ENCODE data around the gene SLC35B3.

Gene SLC35B3

GRCh38 chr6:8392569-8392968 is 42.8 kb downstream of the SLC35B3 start:
- in situ Hi-C loops (cut with MboI; ENCODE audit: low sequenced_read_pairs, unreplicated experiment) = no loop called here
- no peak for DNase-seq (ENCODE audit: low spot score)
- no peak for TF ChIP-seq CTCF (IDR thresholded peaks at IDR 0.05; ENCODE audit: borderline replicate concordance, control extremely low read depth, extremely low read depth, insufficient read depth, missing control alignments)

GRCh38 chr6:8391934-8392333 is 43.4 kb downstream of the SLC35B3 start:
- in situ Hi-C loops (cut with MboI; ENCODE audit: low sequenced_read_pairs, unreplicated experiment) = no loop called here
- DNase-seq (ENCODE audit: low spot score) = no peak
- no peak for TF ChIP-seq CTCF (IDR thresholded peaks at IDR 0.05; ENCODE audit: borderline replicate concordance, control extremely low read depth, extremely low read depth, insufficient read depth, missing control alignments)

DNA sequence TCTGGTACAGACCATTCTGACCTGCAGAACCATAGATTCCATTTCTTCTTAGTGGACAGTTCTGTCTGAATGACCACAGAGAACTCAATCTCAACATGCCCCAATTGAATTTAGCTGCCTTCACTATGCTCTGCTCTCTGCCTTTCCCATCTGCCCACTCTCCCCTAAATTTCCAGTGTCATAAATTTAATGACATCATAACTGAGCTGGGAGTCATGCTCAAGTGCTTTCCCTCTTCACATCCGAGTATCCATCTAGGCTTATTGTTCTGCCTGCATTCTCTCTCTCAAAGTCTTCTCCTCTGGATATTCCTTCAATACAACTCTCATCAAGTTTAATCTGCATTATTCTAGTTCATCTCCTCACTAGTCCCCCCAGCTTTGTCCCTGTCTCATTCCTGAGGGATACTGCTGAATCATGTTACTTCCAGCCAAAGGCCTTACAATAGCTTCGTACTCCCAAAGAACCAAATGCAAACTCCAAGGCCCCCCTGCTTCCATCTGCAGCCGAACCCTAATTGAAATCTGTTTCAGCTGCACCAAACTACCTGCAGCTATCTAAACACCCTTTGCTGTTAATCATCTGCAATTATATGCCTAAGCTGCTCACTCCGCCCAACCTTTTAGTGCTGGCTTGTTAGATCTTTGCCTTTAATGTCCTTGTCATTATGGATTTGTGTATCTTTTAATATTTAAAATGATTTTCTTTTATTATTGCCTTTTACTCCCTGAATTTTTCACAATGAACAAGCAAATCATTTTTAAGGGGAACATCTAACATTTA is 46.1 kb downstream of the SLC35B3 start:
- DNase-seq (ENCODE audit: low spot score) = no peak
- in situ Hi-C loops (cut with MboI; ENCODE audit: low sequenced_read_pairs, unreplicated experiment) = no loop called here
- TF ChIP-seq CTCF (IDR thresholded peaks at IDR 0.05; ENCODE audit: borderline replicate concordance, control extremely low read depth, extremely low read depth, insufficient read depth, missing control alignments) = no peak

DNA sequence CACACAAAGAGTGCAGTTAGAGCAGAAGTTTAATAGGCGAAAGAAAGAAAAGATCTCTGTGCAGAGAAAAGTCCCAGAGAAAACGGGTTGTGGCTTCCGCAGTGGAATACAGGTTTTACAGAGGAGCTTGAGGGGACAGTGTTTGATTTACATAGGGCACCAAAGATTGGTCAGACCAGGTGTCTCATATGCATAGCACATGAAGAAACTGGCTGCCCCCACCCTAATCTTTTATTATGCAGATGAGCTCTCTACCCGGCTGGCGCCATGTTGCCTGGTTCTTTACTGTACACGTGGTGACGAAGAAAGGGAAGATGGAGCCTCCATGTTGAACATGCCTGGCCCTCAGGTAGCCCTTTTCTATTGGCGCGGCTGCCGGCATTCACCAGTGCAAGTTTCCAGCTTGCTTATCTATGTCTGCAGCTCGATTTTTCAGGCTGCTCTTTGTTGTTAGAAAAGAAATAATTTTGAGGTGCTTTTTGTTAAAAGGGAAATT is 47.4 kb downstream of the SLC35B3 start:
- TF ChIP-seq CTCF (IDR thresholded peaks at IDR 0.05; ENCODE audit: borderline replicate concordance, control extremely low read depth, extremely low read depth, insufficient read depth, missing control alignments) = no peak
- in situ Hi-C loops (cut with MboI; ENCODE audit: low sequenced_read_pairs, unreplicated experiment) = no loop called here
- DNase-seq (ENCODE audit: low spot score) = no peak

GRCh38 chr6:8383584-8383983 is 51.8 kb downstream of the SLC35B3 start:
- no peak for DNase-seq (ENCODE audit: low spot score)
- no peak for TF ChIP-seq CTCF (IDR thresholded peaks at IDR 0.05; ENCODE audit: borderline replicate concordance, control extremely low read depth, extremely low read depth, insufficient read depth, missing control alignments)
- in situ Hi-C loops (cut with MboI; ENCODE audit: low sequenced_read_pairs, unreplicated experiment) = no loop called here

DNA sequence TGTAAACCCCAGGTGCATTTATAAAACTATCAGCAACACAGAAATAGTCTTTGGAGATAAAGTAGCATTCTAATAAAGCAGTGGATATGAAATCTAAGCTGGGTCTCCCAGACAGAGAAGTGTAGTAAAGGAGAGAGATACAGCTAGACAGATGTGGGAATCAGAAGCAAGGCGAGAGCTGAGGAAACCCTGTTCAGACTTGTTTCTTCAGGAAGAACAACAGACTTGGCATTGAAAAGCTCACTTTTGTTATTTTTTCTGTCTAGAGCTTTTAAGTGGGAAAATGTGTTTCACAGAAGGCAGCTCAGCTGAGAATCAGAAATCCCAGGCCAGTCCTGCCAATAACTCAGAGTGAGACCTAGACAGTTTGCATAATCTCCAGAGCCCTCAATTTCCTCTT is 52.9 kb downstream of the SLC35B3 start:
- no peak for DNase-seq (ENCODE audit: low spot score)
- no peak for TF ChIP-seq CTCF (IDR thresholded peaks at IDR 0.05; ENCODE audit: borderline replicate concordance, control extremely low read depth, extremely low read depth, insufficient read depth, missing control alignments)

More for the DNA sequence above, 52.9 kb downstream of the SLC35B3 start:
- in situ Hi-C loops (cut with MboI; ENCODE audit: low sequenced_read_pairs, unreplicated experiment) = no loop called here
